Adipose tissue (tissue), 3 donors: ENCODE measurements around the gene SERPINB12. TPM values are rescaled to one million over a fixed set of nuclear protein-coding genes. Genes with fewer than 3 reads are reported as not detected.

Experiments used
- H3K27ac ChIP-seq: one replicate; pipeline ENCODE4 v1.5.1; 2013; ENCODE audit warnings: low read depth, low read length
- WGBS, 3 donors: extraction: QIAGEN DNeasy Blood & Tissue Kit; methylation state at CpG; one replicate each; pipeline ENCODE4 v1.1.7; 2013; 5-methylcytosine and 5-hydroxymethylcytosine counted together
- polyA plus RNA-seq, 3 donors: library from polyadenylated mRNA; stranded (reverse); fragments of 200-250 nt; gene quantifications; one replicate each; pipeline ENCODE4 v1.2.3, GENCODE V29; 2013
- donor health status: healthy with polysubstance abuse.
- donor health status: Bipolar disorder and iron deficiency.
- donor health status: healthy.

Gene SERPINB12
- polyA plus RNA-seq, 3 donors: not detected

DNA sequence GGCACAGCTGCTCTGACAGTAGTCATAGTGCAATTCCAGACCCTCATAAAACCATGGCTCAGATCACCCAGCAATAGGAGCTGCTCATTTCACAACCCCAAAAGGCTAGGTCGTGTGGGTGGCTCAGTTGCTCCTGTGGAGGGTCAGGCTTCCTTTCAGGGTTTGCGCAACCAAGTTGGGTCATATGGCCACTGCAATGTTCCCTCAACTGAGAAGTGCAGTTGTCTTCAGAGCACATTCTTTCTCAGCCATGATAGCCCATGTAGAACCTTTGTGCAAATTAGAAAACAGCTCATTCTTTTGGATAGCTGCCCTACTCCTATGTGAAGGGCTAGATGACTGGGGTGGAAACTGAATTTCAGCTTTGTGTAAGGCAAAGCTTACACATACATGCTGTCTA lies 48.2 kb downstream of the SERPINB12 start:
- no peak overlapping the region for H3K27ac ChIP-seq
- 57 to 73% (median 65%) methylated on average over 2 of the region's 2 CpGs for WGBS, 3 donors

DNA sequence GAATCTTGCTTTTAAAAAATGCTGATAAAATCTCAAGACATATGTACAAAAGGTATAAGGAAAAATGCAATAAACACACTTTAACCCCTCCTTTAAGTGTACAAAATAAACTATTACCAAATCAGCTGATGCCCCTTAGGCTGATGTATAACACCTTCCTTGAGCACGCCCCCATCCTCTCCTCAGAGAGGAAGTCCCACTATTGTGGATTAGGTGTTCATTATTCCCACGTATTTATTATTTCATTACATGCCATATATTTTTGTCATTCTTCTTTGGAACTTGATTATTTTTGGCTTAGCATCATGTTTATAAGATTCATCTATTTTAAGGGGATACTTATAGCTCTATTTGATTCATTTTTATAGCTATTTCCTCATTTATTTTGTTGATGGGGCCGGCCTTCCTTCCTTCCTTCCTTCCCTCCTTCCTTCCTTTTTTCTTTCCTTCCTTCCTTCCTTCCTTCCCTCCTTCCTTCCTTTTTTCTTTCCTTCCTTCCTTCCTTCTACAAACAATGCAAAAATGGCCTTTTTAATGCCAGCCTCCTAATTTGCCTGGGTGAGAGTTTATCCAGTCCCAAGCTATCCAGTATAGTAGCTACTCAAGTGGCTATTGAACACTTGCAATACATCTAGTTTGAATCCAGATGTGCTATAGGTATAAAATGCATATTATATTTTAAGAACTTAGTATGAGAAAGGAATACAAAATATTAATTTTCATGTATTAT lies 49.0 kb downstream of the SERPINB12 start:
- no peak overlapping the region for H3K27ac ChIP-seq
- WGBS, 3 donors: 62 to 80% (median 65%) methylated on average over 3 of the region's 3 CpGs

GRCh38 chr18:63591725-63592124 lies 49.6 kb downstream of the SERPINB12 start:
- WGBS, 3 donors: 73 to 80% (median 77%) methylated on average over 3 of the region's 3 CpGs

GRCh38 chr18:63592471-63592870 lies 50.3 kb downstream of the SERPINB12 start:
- no peak overlapping the region for H3K27ac ChIP-seq
- 34 to 66% (median 58%) methylated on average over 1 of the region's 1 CpG for WGBS, 3 donors

More at GRCh38 chr18:63591725-63592124, 49.6 kb downstream of the SERPINB12 start:
- H3K27ac ChIP-seq: no peak overlapping the region

DNA sequence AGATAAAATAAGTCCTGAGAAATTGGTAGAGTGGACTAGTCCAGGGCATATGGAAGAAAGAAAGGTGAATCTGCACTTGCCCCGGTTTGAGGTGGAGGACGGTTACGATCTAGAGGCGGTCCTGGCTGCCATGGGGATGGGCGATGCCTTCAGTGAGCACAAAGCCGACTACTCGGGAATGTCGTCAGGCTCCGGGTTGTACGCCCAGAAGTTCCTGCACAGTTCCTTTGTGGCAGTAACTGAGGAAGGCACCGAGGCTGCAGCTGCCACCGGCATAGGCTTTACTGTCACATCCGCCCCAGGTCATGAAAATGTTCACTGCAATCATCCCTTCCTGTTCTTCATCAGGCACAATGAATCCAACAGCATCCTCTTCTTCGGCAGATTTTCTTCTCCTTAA lies 54.8 kb downstream of the SERPINB12 start:
- H3K27ac ChIP-seq: no peak overlapping the region

GRCh38 chr18:63603355-63603754 lies 61.2 kb downstream of the SERPINB12 start:
- H3K27ac ChIP-seq: no peak overlapping the region
- 61 to 65% (median 65%) methylated on average over 1 of the region's 1 CpG for WGBS, 3 donors

More for the DNA sequence above, 54.8 kb downstream of the SERPINB12 start:
- 71 to 79% (median 73%) methylated on average over 14 of the region's 14 CpGs for WGBS, 3 donors

- 0% methylated on average over 1 of the region's 1 CpG for WGBS, 3 donors
- no peak overlapping the region for H3K27ac ChIP-seq
Measured at GRCh38 chr18:63603772-63604171, 61.6 kb downstream of the SERPINB12 start.

DNA sequence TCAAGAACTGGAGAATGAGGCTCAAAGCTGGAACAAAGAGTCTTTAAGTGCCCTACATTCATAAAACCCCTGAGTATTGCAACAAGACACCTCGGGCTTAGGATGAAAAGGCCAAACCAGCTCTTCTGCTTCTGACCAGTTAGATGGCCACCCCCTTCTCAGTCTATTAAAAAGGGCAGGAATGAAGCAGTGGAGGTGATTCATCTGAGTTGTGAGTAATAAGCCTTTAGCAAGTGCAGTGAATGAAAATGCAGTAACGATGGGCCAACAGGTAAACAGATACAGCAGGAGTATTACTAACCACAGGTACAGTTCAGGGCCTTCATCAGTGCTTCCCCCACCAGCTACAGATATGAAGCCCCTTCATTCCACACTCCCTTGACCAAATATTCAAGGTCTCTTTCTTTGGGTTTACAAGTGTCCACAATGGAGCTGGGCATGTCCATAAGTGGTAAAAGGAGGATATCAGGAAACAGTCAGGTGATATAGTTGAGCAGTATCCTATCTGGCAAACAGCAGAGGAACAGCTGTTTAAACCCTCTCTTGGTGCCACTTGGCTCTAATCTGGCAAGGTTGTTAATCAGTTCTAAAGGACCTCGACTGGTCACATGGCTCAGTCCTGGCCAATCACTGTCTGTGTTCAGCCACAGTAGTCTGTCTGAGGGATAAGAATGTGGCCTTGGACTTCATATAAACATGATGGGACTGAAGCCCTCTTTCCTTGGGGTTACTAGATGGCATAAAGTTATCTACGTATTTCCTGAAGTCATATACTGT lies 62.8 kb downstream of the SERPINB12 start:
- no peak overlapping the region for H3K27ac ChIP-seq

DNA sequence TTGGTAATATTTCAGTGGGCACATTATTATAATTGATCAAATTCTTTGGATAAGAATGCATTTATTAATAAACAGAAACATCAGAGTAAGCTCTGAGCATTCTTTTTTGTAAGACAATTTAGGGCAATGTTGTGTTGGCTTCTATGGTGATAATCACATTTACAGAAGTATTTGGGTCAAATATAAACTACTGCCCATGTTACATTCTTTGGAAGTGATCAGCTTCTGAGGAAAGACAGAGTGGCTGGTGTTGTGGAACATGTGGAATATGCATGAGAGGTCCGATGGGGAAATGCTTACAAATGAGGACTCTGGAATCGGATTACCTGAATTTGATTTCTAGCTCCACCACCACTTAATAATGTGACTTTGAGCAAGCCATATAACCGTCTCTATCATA lies 64.4 kb downstream of the SERPINB12 start:
- no peak overlapping the region for H3K27ac ChIP-seq
- 74 to 87% (median 81%) methylated on average over 3 of the region's 3 CpGs for WGBS, 3 donors

More for the DNA sequence above, 62.8 kb downstream of the SERPINB12 start:
- WGBS, 3 donors: 55 to 86% (median 83%) methylated on average over 4 of the region's 4 CpGs

DNA sequence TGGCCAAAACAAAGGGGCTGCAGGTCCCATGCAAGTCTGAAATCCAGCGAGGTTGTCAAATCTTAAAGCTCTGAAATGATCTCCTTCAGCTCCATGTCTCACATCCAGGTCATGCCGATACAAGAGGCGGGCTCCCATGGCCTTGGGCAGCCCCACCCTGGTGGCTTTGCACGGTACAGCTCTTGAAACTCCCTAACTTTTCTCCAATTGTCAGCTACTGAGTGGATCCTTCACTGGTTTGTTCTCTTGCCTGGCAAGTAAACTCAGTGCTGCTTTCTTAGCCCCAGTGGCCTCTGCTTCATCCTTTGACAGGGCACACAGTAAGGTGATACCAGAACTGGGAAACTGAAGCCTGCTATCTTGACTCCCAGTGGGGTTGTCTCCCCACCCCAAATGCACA lies 71.3 kb downstream of the SERPINB12 start:
- 74 to 88% (median 84%) methylated on average over 4 of the region's 4 CpGs for WGBS, 3 donors
- H3K27ac ChIP-seq: no peak overlapping the region

DNA sequence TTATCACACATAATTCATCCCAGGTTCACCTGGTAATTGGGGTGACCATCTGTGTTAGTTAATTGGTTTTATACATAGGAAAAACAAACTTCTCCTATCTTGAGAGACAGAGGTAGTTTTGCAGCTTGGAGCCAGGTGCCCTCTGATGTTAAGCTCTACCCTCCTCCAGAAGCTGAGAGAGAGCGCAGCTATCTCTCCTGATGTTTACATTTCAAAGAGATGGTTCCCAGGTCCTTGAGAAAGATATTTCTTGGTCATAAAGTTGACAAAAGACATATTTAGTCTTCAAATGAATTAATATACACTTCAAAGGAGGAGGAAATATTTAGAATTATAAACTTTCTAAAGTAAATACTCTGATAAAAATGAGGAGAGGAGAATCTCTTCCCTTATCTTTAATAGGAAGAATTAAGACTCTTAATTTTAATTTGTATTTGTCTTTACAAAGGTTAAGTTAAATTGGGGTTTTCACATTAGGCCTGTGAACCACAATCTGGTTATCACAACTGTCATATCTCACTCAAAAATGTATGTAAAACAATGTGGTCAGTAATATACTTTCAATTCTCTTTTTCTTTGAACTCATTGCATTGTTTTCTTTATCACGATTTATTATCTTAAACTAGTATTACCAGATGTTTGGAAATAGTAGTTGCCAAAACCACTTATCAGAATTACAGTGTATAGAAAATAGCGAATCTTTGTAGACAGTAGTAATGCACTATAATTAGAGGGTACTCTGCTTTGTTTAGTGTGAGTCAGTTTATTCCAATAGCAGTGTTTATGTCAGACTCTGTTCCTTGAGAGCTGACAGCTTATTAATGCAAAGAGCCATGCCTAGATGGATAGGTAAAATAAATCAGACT lies 75.1 kb downstream of the SERPINB12 start:
- H3K27ac ChIP-seq: no peak overlapping the region
- 25 to 38% (median 33%) methylated on average over 3 of the region's 3 CpGs for WGBS, 3 donors

GRCh38 chr18:63617915-63618234 lies 75.7 kb downstream of the SERPINB12 start:
- no peak overlapping the region for H3K27ac ChIP-seq
- WGBS, 3 donors: 85 to 92% (median 90%) methylated on average over 2 of the region's 2 CpGs

Other genes starting within 250 kb of the SERPINB12 start
- gene BCL2, start 222.6 kb upstream of the SERPINB12 start, polyA plus RNA-seq: 10 to 100 TPM in 2 of 3 donors, 1 to 10 TPM in 1; 1.2 to 16.2 (median 10.1) TPM
- 10 to 100 TPM; 10.2 to 31.5 (median 19.1) TPM for gene KDSR, start 175.2 kb upstream of the SERPINB12 start, polyA plus RNA-seq
- gene VPS4B, start 119.9 kb upstream of the SERPINB12 start, polyA plus RNA-seq: 10 to 100 TPM; 10.8 to 23.6 (median 17.5) TPM
- gene SERPINB5, start 65.4 kb upstream of the SERPINB12 start, polyA plus RNA-seq: under 1 TPM in 1 of 3 donors, not detected in 2; 0.22 TPM
- gene SERPINB13, start 45.0 kb downstream of the SERPINB12 start, polyA plus RNA-seq: under 1 TPM in 1 of 3 donors, not detected in 2; 0.21 TPM
- under 1 TPM in 1 of 3 donors, not detected in 2; 0.16 TPM for gene SERPINB4, start 101.9 kb downstream of the SERPINB12 start, polyA plus RNA-seq
- gene SERPINB3, start 119.5 kb downstream of the SERPINB12 start, polyA plus RNA-seq: 1 to 10 TPM in 1 of 3 donors, under 1 TPM in 1, not detected in 1; 0.08 to 1.1 TPM
- gene SERPINB11, start 160.6 kb downstream of the SERPINB12 start, polyA plus RNA-seq: not detected
- gene SERPINB7, start 233.0 kb downstream of the SERPINB12 start, polyA plus RNA-seq: 1 to 10 TPM in 1 of 3 donors, under 1 TPM in 1, not detected in 1; 0.36 to 2.5 TPM